GM12864 (cell line): Measurements from ENCODE around the gene PID1.

Experiments used
- DNase-seq: peaks from one replicate; pipeline ENCODE4 v3.0.0-alpha.2; 2011; ENCODE audit warnings: low read depth
- H3K4me3 ChIP-seq: 2 replicates; pipeline ENCODE4 v1.5.1; 2011; ENCODE audit warnings: mild to moderate bottlenecking, low read depth, low read length, control low read depth
- TF ChIP-seq, protein P1 (sequence below): IDR thresholded peaks from 2 replicates; pipeline ENCODE4 v1.5.1; 2011; ENCODE audit warnings: low read depth, mild to moderate bottlenecking, moderate library complexity, low read length, control low read depth, inconsistent platforms; ENCODE audit errors: missing control alignments

Gene PID1

DNA sequence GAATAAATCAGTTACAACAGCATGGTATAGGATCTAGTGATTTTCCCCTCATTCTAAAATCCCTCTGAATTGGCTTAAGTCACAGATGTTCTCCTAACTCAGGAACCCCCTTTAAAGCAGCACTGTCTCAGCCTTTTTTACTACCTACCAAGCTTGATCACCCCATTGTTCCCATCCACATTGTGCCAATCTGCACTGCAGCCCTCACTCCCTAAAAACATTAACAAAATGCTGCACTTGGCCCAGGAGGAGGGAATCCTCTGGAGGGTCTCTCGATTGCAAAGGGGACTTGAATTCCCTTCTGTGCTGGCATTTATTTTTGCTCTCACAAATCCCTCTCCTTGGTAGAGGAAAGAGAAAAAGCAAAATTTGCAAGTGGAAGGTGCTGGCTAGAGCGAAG is 223.0 kb downstream of the PID1 start:
- TF ChIP-seq, protein P1, sequence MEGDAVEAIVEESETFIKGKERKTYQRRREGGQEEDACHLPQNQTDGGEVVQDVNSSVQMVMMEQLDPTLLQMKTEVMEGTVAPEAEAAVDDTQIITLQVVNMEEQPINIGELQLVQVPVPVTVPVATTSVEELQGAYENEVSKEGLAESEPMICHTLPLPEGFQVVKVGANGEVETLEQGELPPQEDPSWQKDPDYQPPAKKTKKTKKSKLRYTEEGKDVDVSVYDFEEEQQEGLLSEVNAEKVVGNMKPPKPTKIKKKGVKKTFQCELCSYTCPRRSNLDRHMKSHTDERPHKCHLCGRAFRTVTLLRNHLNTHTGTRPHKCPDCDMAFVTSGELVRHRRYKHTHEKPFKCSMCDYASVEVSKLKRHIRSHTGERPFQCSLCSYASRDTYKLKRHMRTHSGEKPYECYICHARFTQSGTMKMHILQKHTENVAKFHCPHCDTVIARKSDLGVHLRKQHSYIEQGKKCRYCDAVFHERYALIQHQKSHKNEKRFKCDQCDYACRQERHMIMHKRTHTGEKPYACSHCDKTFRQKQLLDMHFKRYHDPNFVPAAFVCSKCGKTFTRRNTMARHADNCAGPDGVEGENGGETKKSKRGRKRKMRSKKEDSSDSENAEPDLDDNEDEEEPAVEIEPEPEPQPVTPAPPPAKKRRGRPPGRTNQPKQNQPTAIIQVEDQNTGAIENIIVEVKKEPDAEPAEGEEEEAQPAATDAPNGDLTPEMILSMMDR, result no peak
- H3K4me3 ChIP-seq, result no peak overlapping the region
- DNase-seq, result no peak

DNA sequence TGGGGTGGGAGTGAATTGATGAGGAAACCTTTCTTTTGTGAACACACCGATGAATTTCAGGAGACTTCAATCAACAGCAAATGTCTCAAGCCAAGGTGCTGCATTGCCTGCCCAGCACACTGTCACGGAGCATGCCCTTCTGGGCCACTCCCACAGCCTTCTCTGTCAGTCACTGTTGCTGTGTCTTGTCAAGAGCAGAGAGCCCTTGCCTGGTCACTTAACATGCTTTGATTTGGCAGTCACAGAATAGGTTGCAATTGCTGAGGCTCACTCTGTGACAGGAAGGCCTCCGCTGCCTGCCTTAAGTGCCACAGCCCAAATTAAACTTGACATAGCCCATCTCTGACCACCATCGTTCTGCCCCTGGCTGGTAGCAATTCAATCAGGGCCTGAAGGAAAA is 225.4 kb downstream of the PID1 start:
- TF ChIP-seq, protein P1, result no peak
- no peak for DNase-seq
- no peak overlapping the region for H3K4me3 ChIP-seq

DNA sequence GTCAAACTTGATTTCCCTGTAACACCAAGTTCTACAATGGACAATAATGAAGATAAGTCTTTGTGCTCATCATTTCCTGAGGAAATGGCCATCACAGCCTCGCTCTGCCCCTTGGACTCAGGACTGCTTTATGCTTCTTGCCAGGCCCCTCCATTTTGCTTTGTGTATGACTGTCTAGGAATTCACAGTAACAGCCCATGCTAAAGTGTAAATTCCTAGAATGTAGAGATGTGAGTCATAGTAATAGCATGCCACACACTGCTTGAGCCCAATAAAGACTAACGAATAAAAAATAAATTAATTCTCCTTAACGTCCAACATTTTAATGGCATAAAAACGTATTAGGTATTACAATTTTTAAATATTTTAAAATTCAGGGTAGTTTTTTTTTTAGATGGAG is 226.5 kb downstream of the PID1 start:
- DNase-seq, result no peak
- no peak overlapping the region for H3K4me3 ChIP-seq
- TF ChIP-seq, protein P1, result no peak

DNA sequence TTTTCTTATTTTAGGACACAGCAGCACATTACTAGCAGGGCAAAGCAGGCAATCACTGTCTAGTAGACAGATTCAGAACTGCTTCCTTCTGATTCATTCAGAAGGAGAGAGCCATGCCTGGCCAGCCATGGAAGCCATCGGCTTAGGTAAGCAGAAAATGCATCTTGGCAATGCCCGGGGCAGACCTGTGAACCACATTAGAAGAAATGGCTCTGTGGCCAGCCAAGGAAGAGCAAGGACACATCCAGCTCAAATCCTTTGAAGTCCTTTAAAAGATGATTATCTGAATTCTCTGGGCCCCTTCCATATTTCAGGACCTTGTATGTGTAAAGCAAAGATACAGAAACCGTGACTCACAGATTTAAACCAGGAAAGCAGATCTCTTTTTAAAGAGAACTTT is 227.4 kb downstream of the PID1 start:
- no peak for DNase-seq
- TF ChIP-seq, protein P1, result no peak
- no peak overlapping the region for H3K4me3 ChIP-seq

DNA sequence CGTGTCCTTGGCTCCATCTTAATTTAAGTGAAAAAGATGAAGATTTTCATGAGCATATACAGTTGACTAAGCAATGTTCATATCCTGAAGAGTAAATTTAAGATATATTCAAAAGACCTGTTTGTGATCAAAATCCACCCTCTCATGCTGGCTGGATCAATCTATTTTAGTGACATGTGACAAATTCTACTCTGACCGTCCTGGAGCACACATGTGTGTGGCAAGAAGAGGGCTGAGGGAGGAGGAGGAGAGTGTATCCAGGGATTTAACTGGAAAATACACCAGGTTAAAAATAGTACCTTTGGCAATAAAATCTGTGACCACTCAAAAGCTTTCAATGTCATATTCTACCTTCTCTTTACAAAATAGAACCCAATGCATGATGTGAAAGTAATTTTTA is 228.7 kb downstream of the PID1 start:
- no peak for DNase-seq
- TF ChIP-seq, protein P1, result no peak
- H3K4me3 ChIP-seq, result no peak overlapping the region

DNA sequence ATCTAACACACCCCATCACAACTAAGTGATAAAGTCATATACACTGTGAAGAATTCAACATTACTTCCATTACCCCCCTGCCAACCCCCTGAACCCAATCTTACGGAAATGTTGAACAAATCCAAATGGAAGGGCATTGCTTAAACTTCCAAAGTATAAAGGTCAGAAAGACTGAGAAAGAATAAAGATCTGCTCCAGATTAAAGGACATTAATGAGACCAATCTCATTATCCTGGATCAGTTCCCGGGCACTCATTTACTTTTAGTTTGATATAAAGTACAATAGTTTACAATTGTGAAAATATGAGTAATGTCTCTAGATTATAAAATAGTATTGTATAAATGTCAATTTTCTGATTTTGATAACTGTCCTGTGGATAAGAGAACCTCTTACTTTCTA is 229.4 kb downstream of the PID1 start:
- TF ChIP-seq, protein P1, result no peak
- no peak overlapping the region for H3K4me3 ChIP-seq
- no peak for DNase-seq

DNA sequence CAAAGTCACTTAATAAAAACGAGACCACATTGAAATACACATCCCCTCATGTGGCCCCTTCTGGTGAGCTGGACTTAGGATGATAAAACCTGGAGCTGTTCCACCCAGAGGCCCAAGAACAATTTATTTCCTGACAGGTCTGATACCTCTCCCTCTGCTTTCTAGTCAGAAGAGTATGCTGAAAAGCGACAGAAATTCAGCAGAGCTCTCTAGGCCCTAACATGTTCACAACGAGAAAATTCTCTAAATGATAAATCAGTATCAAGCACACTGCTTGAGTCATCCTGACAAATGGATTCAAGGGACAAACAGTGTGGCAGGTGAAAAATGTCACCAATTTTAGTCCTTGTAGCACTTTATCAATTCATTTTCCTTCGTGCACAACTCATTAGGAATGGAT is 233.5 kb downstream of the PID1 start:
- TF ChIP-seq, protein P1, result no peak
- no peak overlapping the region for H3K4me3 ChIP-seq
- DNase-seq, result no peak
